Breast epithelium (tissue), 3 donors: ENCODE results near the gene C6orf132.

Source experiments
- POLR2A ChIP-seq: fragments of 450-650 bp; IDR thresholded peaks from one replicate; pipeline ENCODE4 v1.6.1; 2016; ENCODE audit warnings: antibody characterized with exemption, mild to moderate bottlenecking, moderate library complexity
- POLR2AphosphoS5 ChIP-seq, 3 donors: sonication (generic); formaldehyde crosslinking; IDR thresholded peaks; one replicate each; pipeline ENCODE4 v1.6.1; 2017; ENCODE audit warnings: antibody characterized with exemption in 3 of 3
- TF ChIP-seq, protein P1 (sequence below), 3 donors: fragments of 450-650 bp; IDR thresholded peaks; one replicate each; pipeline ENCODE4 v1.5.1; 2016 to 2017; ENCODE audit warnings: antibody characterized with exemption in 3 of 3, mild to moderate bottlenecking in 3 of 3, moderate library complexity in 3 of 3

DNA sequence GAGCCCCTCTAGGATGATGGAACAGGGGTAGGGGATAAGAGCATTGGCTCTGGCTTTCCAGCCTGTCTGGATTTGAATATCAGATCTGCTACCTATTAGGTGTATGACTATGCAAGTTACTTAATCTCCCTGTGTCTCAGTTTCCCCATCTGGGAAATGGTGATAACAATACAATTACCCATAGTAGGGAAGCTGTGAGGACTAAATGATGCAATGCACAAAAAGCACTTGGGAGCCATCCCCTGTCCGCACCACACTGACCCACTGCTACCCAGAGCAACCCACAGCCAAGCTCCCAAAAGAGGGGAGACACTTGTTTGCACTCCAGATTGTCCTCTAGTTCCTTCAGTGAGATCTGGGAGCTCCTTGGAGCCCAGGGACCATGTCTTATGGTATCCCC is 30.1 kb downstream of the C6orf132 start:
- TF ChIP-seq, protein P1, sequence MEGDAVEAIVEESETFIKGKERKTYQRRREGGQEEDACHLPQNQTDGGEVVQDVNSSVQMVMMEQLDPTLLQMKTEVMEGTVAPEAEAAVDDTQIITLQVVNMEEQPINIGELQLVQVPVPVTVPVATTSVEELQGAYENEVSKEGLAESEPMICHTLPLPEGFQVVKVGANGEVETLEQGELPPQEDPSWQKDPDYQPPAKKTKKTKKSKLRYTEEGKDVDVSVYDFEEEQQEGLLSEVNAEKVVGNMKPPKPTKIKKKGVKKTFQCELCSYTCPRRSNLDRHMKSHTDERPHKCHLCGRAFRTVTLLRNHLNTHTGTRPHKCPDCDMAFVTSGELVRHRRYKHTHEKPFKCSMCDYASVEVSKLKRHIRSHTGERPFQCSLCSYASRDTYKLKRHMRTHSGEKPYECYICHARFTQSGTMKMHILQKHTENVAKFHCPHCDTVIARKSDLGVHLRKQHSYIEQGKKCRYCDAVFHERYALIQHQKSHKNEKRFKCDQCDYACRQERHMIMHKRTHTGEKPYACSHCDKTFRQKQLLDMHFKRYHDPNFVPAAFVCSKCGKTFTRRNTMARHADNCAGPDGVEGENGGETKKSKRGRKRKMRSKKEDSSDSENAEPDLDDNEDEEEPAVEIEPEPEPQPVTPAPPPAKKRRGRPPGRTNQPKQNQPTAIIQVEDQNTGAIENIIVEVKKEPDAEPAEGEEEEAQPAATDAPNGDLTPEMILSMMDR (IDR thresholded peaks at IDR 0.05): no peak
- no peak for TF ChIP-seq POLR2A
- no peak for TF ChIP-seq POLR2AphosphoS5 (IDR thresholded peaks at IDR 0.05)
